ENCODE data around the gene MAP4.

DNA sequence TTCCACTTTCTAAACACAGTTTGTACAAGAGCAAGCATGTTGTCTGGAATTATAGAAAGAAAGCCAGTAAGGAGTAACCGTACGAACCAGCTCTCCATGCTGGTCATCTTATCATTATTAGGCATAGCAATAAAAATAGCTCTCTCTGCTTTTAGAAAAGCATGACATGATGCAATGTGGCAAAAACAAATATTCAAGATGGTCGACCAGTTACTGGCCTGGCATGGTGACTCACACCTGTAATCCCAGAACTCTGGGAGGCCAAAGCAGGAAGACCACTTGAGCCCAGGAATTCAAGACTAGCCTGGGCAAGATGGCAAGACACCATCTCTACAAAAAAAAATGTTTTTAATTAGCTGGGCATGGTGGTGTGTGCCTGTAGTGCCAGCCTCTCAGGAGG is 2.6 kb upstream of the MAP4 start:
- TF ChIP-seq CTCF (IDR thresholded peaks at IDR 0.05) (no peak), EP300 (IDR thresholded peaks at IDR 0.05) (no peak), POLR2A (IDR thresholded peaks at IDR 0.05) (no peak), POLR2AphosphoS5 (IDR thresholded peaks at IDR 0.05) (no peak)
